GM18508 (cell line): ENCODE data around the gene TEX264.

Source experiments
- ATAC-seq: cut with Tn5 transposase; IDR thresholded peaks from one replicate; pipeline ENCODE4 v1.9.1; 2021; ENCODE audit warnings: moderate number of reproducible peaks; ENCODE audit not compliant: insufficient read depth, unreplicated experiment

Gene TEX264

GRCh38 chr3:51691949-51692348 lies 20.9 kb downstream of the TEX264 start:
- ATAC-seq, result no peak

DNA sequence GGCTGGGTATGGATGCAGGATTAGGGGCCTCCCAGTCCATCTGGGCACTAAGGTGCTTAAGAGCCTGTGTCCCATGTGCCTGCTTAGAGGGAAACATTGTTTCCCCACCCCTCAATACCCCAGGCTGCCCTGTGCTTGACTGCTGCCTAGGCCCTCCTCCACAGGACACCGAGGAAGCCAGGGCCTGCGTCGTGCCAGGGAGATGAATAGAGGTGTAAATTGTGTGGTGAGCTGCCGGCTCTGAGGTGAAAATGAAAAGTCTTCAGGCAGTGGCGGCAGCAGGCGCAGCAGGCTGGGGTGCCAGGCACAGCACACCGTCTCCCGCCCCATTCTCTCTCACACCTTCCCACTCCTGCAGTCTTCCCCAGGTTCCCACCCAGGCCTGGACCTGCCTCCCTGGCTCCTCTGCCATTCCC lies 21.9 kb downstream of the TEX264 start:
- ATAC-seq, result no peak

- ATAC-seq, result no peak
Measured at GRCh38 chr3:51696954-51697353, 25.9 kb downstream of the TEX264 start.

GRCh38 chr3:51698209-51698608 lies 27.2 kb downstream of the TEX264 start:
- ATAC-seq, result no peak

GRCh38 chr3:51700403-51700802 lies 29.4 kb downstream of the TEX264 start:
- ATAC-seq, result no peak

DNA sequence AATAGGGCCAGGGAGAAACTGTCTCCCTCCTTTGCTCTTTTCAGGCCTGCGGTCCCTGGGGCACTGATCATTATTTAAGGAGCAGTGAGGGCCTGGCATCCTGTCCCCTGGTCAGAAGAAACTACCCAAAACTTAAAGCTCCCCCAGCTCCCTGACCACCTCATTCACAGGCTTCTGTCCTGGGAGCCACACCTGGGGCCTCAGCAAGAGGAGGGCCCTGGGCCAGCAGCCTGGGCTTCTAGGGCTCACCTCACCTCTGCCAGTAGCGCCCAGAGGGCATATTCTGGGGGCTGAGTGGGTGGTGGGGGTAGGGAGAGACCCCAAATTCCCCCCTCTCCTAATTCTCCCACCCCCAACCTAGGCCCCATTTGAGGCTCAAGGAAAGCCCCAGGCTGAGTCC lies 31.1 kb downstream of the TEX264 start:
- ATAC-seq, result no peak

DNA sequence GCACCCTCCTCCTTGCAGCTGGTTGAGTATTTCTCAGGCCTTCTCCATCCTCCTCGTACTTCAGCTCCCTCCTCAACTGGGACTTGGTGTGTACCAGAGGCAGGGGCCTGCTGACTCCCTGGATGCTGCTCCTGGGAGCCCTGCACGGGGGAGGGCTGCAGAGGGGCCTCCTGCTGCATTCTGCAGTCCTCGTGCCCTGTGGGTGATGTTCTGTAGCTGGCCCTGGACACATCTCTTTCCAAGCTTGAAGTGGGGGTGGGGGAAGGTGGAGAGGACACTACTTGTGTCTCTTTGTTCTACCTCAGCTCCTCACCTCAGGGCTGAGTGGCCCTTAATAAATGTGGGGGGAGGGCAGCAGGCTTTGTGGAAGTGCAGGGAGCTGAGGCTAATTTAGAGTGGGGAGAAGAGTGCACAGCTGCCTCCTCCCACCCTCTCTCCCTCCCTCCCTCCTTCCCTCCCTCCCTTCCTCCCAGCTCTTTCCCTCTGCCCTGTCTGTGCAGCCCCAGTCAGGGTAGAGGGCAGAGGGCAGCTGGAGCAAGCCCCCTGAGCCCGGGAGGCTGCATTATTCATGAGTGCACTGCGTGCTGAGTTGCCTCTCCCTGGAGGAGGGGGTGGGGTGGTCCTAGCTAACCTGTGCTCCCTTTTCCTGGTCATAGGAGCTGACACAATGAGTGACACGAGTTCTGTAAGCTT lies 32.2 kb downstream of the TEX264 start:
- ATAC-seq, result no peak

DNA sequence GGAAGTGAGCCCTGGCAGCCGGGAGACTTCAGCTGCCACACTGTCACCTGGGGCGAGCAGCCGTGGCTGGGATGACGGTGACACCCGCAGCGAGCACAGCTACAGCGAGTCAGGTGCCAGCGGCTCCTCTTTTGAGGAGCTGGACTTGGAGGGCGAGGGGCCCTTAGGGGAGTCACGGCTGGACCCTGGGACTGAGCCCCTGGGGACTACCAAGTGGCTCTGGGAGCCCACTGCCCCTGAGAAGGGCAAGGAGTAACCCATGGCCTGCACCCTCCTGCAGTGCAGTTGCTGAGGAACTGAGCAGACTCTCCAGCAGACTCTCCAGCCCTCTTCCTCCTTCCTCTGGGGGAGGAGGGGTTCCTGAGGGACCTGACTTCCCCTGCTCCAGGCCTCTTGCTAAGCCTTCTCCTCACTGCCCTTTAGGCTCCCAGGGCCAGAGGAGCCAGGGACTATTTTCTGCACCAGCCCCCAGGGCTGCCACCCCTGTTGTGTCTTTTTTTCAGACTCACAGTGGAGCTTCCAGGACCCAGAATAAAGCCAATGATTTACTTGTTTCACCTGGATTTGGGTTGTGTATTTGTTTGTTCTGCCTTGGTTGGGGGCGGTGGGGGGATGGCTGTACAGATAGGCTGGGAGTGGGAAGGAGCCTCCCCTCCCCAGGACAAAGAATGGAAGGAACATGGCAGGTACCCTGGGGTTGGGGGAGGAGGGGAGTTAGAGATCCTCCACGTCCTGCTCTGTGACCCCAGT lies 32.9 kb downstream of the TEX264 start:
- ATAC-seq, result no peak

DNA sequence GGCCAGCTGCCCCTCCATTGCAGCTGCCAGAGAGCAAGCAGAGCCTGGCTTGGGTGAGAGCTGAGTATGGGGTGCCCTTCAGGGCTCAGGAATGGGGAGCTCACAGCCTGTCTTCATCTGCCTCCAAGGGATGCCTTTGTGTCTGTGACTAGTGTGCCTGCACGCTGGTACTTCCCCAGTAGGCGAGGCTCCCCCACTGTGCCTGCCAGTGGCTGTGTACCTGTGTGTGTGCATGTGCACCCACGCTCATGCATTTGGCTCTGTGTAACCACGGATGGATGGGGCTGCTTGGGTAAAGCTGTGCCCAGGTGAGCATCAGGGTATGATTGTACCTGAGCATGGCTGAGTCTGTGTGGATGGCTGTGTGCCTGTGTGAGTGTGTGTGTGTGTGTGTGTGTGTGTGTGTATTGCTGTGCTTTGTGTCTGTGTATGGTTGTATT lies 33.5 kb downstream of the TEX264 start:
- no peak for ATAC-seq

GRCh38 chr3:51705276-51706020 lies 34.4 kb downstream of the TEX264 start:
- ATAC-seq, result no peak

- no peak for ATAC-seq
Measured at GRCh38 chr3:51706021-51706485, 35.0 kb downstream of the TEX264 start.

DNA sequence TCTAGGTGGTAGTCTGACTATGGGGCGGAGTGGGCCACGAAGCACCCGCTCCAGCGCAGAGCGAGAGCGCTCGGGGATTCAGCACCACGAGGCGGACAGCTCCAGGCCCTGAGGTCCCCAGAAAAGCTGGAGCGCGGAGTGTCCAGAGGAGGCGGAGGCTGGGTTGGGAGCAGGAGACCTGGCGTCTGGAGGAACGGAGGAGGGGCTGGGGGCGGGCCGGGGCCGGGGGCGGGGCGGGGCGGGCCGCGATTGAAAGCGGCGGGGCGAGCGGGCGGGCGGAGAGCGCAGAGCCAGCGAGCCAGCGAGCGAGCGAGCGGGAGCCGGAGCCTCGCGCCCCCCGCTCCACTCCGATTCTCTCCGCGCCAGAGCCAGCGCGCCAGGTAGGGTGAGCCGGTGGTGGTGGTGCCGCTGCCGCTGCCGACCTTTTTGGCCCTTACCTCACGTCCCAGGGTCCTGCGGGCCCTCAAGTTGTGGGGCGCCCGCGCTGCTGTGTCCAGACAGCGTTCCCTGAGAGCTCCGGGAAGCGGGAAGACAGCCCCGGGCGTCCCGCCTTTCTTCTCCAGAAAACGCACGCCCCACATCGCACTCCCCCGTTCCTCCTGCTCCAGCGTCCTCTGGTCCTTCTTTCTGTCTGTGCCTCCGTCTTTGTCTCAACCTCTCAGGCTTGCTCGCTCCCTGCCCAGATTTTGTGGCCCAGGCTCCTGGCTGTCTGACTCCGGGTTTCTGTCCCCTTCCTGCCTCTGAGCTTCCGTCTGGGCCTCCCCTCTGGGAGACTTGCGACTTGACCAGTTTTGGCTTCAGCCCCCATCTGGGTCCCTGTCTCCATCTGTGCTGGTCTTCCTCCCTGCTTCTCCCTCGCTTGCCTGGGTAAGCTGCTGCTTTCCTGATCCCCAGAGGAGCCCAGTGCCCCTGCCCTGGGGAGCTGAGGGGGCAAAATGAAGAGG lies 36.0 kb downstream of the TEX264 start, which contains the start of gene GRM2:
Gene GRM2, plus strand, starts transcription at position 281 of the 944 bp plus-strand sequence. CDS start 1,916 bp downstream, outside the sequence.
- no peak for ATAC-seq

- ATAC-seq, result no peak
Measured at GRCh38 chr3:51708216-51708845, 37.3 kb downstream of the TEX264 start.

GRCh38 chr3:51709004-51709420 lies 38.0 kb downstream of the TEX264 start:
- ATAC-seq, result no peak

GRCh38 chr3:51709675-51710074 lies 38.6 kb downstream of the TEX264 start:
- ATAC-seq, result no peak

- no peak for ATAC-seq
Measured at GRCh38 chr3:51710631-51711351, 39.7 kb downstream of the TEX264 start.

DNA sequence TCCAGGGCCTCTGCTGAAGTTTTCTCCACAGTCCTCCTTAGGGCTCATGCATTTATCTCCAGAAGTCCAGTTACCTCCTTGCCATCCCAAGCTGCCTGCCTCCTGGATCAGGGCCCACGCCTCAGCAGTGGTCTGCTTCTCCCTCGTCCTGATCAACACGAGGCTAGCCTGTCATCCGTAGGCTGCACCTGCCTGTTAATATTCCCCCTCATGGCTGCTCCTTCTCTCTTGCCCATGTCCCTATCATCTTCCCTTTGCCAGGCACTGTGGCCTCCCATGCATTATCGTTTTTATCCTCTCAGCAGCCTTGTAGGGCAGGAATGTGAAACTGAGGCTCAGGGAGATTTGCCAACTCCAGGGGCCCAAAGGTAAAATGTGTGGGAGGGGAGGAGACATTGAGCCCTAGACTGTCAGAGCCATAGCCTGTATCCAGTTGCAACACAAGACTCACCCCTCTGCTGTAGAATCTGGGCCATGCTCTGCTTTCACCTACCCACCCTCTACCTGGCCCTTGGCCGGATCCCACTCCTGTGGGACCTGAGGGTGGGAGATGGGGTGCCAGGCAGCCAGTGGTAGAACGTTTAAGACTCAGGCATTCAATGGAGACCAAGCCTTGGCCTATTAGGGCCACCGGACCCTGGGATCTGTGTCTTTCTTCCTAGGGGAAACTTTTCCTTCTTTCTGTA lies 40.4 kb downstream of the TEX264 start:
- ATAC-seq, result no peak

DNA sequence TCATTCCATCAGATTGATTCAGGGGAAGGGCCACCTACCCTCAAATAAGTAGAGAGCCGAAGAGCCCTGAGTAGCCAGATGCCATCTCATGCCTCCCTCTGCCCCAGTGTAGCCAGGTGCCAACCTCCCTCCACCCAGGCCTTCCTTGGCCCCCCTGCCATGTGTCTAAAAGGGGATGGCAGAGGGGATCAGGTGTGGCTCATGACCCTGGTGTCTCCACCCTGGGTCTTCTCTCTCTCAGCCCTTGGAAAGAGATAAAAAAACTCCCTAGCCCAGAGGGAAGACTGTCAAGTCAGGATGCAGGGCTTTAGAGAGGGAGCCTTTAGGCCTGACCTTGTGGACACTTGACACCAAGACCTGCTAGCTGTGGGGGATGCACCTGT lies 41.0 kb downstream of the TEX264 start:
- no peak for ATAC-seq
